GM19023 (cell line): ENCODE measurements around the gene TSKU.

Experiments
- ATAC-seq: cut with Tn5 transposase; IDR thresholded peaks from one replicate; pipeline ENCODE4 v1.9.1; 2021; ENCODE audit warnings: mild to moderate bottlenecking, moderate library complexity; ENCODE audit not compliant: unreplicated experiment

The TSKU gene

DNA sequence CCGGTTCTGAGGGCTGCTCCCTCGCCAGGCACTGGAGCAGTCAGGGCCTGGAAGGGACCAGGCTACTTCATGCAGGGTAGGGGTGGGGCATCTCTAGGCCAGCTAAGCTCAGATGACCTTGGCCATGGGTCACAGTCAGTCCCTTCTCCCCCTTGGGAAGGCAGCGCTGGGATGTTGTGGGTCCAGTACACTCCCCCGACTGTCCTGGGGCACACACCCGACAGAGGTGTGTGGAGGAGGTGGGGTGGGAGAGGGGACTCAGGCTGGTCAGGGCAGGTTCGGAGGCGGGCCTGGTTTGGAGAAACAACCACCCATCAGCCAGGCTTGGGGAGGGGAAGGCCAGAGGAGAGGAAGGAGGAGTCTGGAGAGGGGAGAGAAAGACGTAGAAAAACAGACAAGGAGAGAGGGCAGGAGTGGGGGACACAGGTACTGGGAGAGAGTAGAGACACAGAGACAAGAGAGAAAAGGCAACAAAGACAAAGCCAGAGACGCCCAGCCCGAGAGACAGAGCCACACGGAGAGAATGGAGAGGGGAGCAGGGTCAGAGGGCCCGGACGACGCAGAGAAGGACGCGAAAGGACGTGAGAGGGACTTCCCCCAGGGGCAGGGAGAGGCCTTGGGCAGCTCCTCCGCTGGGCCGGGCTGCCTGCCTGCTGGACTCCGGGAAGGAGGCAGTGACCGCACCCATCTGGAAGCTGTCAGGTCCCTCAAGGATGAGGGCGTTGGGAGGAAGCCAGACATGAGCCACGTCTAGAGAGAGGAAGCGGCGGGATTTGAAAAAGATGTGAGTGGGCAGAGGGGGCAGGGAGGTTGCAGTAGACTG lies 30.6 kb upstream of the TSKU start:
- no peak for ATAC-seq

DNA sequence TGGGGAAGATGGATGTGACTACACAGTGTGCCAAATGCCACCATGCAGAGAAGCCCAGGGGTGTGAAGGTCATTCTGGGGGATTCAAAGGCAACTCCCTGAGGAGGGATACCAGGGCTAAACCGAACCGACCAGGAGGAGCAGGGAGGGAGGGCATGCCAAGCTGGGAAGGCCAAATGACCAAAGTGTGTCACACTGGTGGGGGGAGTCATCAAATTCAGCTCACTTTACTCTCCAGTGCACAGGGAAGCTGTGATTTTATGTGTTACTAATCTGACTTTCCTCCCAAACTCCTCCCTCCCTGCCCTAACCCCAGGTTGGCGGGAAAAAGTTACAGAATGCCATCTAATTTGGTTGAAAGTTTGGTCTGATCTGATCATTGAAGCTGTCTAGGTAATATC lies 29.7 kb upstream of the TSKU start:
- no peak for ATAC-seq

DNA sequence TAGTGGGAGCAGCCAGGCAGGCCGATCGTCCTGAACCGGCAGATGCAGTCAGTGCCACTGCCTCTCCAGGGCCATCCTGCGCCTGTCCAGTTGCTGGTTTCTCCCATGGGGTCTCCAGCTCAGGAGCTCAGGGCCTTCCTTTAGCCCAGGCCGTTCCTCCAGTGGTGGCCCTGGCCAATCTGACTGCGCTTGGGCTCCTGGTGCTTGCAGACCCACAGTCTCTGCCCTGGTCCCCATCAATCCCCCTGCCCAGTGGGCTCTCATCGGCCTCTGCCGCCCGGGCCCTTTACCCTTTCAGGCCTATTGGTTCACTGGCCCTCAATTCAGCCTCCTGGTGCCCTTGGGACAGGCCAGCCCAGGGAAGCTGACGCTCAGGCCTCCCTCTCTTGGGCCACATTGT lies 29.2 kb upstream of the TSKU start:
- no peak for ATAC-seq

DNA sequence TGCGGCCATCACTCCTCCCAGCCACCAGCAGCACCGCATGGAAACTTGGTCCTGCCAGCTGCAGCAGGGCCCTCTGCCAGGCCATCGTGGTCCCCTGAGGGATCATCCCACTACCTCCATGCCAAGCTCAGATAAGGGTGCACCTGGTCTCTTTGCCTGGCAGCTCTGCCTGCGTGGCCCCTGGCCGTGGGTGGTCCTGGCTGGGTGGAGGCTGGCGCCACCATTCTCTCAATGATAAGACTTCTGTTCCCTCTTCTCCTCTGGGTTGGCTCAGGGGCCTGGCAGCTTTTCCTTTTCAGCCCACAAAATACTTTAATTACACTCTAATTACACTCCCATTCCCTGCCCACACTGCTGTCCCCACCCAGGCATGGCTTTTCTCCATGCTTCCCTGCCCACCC lies 26.8 kb upstream of the TSKU start:
- no peak for ATAC-seq

DNA sequence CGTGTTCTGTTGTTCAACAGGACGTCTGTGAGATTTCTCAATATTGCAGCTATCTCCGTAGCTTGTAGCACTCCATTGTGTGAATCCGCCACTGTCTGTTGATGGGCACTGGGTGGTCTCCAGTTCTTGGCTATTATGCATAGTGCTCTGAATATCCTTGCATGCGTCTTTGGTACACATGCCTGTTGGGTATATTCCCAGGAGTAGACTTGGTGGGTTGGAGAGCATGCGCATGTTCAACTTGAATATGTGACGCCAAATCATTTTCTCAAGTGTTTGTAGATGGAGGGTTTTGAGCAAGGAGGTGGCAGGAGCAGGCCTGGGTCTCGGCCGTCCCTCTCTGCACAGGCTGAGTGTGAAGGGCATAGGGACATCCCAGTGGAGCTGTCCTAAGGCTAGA lies 24.8 kb upstream of the TSKU start:
- ATAC-seq = no peak

DNA sequence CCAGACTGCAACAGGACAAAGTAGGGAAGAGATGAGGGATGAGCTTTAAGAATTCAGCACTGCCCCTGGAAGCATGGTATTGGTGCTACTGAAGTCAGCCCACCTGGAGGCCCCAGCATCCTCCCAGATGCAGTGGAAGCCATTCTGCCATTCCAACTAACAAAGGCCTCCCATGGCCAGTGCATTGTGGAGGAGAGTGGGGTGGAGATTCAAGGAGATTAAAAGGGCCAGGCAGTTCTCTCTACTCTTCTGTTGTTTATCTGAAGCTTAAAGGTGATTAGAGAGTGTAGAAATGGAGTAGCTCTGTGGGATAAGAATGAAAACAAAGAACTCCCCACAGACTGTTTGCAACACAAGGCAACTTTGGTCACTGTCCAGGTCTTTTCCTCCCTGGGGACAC lies 24.1 kb upstream of the TSKU start:
- no peak for ATAC-seq

DNA sequence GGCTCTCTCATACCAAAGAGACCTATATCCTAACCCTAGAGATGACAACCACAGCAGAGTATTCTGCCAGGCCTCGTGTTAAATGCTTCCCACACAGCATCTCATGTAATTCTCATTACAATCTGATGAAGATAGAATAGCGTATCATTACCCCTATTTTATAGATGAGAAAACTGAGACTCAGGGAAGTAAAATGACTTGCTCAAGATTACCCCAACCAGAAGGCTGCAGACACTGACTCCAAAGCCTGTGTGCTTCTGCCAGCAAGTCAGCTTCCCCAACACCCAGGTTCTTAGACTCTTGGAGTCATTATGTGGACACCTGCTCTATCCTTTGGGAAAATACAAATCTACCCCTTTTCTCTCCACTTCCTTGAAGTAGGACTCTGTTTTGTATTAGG lies 23.6 kb upstream of the TSKU start:
- no peak for ATAC-seq

DNA sequence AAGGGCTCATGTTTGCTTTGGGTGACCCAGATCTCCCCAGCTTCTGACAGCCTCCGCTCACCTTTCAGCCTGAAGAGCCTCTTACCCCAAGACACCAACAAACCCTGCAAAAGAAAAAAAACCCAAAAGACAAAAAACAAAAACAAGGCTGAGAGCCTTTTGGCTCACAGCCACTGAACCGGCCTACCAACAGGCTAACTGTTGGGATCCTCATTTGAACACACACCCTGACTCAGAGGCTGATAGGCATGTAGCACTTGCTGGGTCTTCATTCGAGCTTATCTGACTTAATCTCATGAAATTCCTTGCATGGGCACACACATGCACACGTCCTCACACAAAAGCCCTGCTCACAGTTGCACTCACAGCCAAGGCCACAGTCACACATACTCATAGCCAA lies 22.9 kb upstream of the TSKU start:
- no peak for ATAC-seq

DNA sequence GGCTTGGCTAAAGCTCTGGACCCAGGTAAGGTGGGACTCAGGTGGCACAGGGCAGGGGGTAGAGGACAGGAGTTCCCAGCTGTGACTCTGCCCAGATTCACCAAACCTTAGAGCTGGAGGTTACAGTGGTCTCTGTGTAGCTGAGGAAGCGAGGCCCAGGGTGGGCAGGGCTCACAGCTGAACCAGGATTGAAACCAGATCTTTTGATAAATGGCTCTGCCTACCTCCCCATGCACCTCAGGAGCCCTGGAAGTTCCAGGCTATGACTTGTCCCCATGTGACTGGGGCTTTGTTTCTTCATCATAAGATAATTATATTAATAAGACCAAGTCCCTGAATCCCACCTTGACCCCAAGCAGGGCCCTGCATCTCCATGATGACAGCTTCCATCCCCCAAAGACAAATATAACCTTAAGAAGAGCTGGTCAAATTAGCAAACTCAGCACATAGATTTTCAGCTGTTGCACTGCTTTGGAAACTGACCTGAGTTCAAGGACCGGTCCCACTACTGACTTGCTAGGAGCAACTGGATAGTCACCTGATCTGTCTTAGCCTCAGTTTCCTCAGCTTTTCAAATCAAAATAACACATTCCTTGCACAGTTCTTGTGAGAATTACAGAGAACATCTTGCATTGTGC lies 21.3 kb upstream of the TSKU start:
- no peak for ATAC-seq

DNA sequence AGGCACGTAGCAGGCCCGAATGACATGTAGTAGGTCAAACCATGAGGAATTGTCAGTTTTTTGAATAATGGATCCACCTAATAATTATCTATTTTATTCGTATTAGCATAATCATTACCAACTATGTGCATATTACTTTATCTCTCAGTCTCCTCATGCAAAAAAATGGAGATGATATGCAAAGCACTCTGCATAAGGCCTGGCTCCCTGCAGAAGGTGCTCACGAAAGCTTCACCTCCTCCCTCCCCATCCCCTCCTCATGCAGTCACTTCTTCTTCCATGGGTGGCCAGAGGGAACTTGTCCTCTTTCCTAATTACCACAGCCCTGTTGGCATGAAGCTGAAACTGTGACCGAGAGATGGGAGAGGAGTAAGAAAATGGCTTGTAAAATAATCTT lies 20.8 kb upstream of the TSKU start:
- no peak for ATAC-seq

DNA sequence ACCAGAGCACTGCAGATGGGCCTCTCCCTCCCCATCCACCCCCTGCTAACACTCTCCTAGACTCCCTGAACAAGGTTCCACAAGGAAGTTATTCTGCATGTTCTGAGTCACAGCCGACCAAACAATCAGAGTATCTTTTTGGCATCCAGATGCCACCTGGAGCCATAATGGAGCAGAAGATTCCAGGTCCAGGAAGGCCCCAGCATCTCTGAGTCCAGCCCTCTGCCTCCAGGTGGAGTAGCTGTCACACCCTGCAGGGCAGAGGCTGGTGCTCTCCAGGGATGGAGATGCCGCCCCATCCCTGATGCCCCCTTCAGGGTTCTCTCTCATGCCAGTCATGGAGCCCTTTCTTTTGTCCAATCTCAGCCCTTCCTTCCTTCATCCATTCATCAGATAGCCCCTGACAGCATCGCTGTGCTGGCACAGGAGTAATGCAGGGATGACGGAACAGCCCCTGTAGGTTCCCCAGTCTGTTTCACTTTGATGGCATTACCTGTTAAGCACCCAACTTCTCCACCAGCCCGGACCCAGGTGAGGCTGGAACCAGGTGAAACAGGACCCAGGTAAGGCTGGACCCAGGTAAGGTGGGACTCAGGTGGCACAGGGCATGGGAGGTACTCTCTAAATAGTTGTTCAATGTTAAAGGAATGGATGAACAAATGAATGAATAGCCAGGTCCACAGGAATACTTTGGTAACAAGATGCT lies 20.1 kb upstream of the TSKU start:
- ATAC-seq = no peak

DNA sequence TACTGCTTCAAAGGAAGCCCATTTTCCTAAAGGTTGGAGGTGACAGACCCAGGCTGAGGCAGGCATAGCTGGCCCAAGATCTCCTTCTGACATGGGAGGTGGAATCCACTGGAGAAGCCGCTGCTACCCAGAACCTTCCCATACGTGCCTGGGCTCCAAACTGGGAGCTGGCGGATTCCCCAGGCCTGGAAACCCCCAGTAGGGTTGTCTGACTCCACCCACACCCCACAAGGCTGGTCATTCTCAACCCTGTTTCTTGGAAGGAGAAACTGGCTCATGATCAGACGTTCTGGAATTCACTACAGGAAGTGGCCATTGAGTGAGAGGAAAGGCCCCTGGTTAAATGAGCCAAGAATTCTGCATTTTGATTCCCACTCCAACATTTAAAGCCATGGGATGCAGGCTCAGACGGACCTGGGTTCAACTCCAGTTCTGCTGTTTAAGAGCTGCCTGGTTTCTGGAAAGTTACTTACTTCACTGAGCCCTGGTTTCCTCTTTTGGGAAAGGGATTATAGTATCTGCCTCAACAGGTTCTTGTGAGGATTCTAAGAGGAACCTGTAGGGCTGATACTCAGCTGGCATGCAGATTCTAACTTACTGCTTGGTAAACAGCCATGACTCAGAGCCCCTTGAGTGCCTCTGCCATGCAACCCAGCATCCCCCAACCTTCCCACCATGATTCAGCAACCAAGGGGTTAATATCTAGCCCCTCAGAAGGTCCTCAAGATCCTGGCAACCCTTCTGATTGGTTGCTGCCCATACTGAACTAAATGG lies 19.4 kb upstream of the TSKU start:
- no peak for ATAC-seq

DNA sequence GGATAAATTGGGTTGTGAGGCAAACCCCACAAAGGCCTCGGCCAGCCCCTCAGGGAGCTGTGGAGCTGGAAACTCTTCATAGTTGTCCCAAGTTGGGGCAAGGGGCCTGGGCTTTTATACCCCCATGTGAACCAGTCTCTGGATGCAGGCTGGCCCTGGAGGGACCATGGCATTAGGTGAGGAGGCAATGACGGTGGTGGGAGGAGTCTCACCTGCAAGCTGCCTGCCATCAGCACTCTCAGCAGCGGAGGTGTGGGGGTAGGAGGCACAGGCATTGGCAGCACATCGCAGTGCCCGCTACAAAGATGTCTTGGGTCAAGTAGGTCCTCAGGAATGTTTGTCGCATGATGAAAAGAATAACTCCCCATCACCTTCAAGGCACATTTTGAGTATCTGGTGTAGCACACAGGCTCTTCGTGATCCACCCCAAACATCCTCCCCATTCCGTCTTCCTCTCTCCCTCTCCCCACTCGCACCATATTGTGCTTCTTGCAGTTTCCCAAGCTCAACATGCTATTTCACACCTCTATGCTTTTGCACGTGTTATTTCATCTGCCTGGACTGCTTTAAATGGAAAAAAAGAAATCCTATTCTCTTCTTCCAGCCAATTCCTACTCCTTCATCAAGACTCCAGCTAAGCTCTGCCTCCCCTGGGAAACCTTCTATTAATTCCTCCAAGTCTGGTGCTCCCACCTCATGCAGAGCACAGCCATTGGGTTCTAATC lies 18.1 kb upstream of the TSKU start:
- no peak for ATAC-seq

DNA sequence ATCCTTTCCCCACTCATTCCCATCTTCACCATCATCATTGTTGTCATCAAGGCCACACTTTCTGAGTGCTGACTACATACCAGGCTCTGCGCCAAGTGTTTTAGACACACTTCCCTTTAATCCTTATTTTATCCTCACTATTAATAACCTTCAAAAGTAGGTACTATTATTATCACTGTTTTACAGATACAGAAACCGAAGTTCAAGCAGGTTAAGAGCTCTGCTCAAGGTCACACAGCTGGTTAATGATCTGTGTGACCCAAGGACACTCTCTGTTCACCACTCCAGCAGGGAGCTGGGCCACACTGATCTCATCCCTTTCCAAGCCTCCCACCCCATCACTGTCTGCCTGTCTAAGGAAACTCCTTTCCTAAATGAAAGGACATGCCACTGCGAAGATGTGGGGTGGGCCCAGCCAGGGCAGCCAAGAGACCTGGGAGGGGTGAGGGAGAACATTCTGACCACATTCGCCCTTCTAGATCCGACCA lies 17.2 kb upstream of the TSKU start:
- no peak for ATAC-seq

DNA sequence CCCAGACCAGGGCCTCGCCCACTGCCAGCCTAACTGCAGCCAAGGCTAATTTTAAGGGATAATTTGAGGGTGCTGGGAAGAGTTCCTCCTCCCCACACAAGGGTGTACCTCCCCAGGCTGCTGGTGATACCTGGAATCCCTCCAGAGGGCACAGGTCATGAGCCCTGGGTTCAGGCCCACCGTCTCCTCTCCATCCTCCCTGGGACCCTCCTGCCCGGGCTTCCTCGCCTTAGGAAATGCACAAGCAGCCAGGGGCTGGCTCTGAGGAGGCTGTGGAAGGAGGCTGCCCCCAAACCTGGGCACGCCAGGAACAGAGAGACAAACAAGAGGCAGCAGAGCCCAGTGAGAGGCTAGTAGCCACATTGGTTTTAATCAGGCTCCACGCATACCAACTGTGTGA lies 16.6 kb upstream of the TSKU start:
- no peak for ATAC-seq

DNA sequence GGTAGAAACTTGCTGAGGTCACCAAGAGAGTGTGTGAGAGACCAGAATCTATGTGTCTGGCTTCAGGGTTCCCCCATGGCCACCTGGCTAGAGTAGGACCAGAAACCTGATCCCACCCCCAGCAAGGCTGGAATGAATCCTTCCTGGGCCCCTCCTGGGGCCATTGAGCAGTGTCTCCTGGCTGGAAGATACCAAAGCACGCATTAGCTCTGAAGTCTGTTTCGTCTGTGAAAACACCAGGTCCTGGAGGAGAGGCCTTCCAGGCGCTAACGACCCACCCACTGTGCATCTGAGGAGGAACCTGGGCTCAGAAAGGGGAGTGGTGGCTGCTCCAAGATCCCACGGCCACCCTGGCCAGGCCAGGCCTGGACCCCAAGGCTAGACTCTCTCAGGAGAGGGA lies 15.5 kb upstream of the TSKU start:
- ATAC-seq = no peak

DNA sequence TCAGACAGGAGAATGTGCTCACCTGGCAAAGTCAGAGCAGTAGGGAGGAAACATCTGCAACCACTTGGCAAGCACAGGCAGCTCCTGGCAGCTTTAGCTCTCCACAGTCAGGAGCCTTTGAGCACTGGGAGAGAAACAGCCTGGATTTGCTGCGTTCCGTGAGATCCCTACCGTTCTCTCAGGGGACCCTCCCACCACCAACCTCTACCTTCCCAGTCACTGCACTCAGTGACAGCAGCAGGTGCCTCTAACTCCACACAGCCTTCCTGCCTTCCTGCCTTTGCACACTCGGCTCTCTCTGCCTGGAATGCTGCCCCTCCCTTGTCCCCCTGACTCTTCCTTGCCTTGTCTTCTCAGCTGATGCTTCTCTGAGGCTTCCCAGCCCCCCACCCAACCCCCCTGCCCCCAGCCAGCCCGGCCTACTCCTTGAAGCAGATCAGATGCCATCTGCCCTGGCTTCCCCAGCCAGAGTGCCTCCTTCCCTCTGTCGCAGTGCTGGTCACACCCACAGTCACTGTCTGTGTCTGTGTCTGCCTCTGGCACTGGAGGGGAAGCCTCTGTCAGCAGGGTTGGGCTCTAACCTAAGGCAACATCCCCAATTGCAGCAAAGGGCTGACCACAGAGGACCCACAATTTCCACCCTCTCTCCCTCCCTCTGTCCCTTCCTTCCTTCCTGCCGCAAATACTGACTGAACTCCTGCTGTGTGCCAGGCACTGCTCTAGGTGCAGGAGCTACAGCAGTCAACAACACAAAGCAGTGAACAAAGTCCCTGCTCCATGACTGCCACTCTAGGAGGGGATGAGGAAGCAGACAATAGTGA lies 14.9 kb upstream of the TSKU start:
- ATAC-seq = no peak

DNA sequence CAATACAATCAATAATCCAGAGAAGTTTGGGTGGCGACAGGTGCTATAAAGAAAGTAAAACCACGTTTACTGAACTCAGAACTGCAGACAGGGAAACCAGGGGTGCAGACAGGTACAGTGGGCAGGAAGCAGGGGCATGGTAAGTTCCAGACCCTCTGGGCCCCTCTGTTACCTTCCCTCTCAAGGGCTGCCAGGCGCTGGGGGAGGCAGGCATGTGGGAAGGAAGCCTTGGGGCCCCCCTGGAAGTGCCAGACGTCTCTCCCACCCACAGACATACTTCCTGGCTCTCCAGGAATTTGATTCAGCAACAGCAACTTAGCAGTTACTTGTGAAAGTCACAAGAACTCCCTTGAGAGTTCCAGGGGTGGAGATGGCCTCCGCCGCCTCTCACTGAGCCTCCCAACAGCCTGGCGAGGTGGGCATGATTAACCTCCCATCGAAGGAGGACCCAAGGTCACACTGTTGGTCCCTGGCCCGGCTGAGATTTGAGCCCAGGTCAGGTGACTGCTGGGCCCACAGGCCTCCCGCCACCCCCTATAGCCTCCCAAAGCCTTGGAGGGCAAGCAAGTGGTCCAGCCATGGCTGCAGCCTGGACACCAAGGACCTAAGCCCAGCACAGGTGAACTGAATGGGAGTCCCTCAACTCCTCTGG lies 14.1 kb upstream of the TSKU start:
- no peak for ATAC-seq
